Mesenchymal stem cell (in vitro differentiated cells and primary cell): ENCODE results near the gene LASP1NB.
"Not testable (repeated sequence)": the region's sequence is repeated elsewhere in the genome, so short reads cannot be mapped to it uniquely, and the experiment has no call there.

Source experiments
- DNase-seq: peaks from one replicate; pipeline ENCODE4 v3.0.0-alpha.2; 2013
- H2AFZ ChIP-seq: one replicate; pipeline ENCODE4 v1.6.1; 2013; ENCODE audit warnings: low read depth, mild to moderate bottlenecking, control low read depth, inconsistent platforms, low read length, moderate library complexity
- H2AK5ac ChIP-seq: 2 replicates; pipeline ENCODE4 v1.6.1; 2013; ENCODE audit warnings: low read length, moderate library complexity, mild to moderate bottlenecking, inconsistent platforms; ENCODE audit not compliant: severe bottlenecking
- H2BK120ac ChIP-seq: one replicate; pipeline ENCODE4 v1.6.1; 2013; ENCODE audit warnings: low read depth, mild to moderate bottlenecking, inconsistent platforms, low read length, moderate library complexity
- H2BK12ac ChIP-seq, 2 experiments: one replicate each; pipeline ENCODE4 v1.6.1; 2013; ENCODE audit warnings: inconsistent platforms in 2 of 2, low read length in 2 of 2, mild to moderate bottlenecking in 2 of 2, moderate library complexity in 2 of 2, control low read depth in 1 of 2
- H2BK15ac ChIP-seq: one replicate; pipeline ENCODE4 v1.6.1; 2013; ENCODE audit warnings: mild to moderate bottlenecking, low read depth, inconsistent platforms; ENCODE audit not compliant: poor library complexity, severe bottlenecking
- H2BK5ac ChIP-seq: 2 replicates; pipeline ENCODE4 v1.6.1; 2013; ENCODE audit warnings: low read depth, mild to moderate bottlenecking, low read length, control low read depth, inconsistent platforms; ENCODE audit not compliant: poor library complexity, severe bottlenecking
- H3K14ac ChIP-seq, 2 experiments: one replicate each; pipeline ENCODE4 v1.6.1; 2013; ENCODE audit warnings: inconsistent platforms in 2 of 2, low read length in 2 of 2, control low read depth in 1 of 2, mild to moderate bottlenecking in 1 of 2, moderate library complexity in 1 of 2
- H3K18ac ChIP-seq, 2 experiments: one replicate each; pipeline ENCODE4 v1.6.1; 2013; ENCODE audit warnings: inconsistent platforms in 2 of 2, low read length in 2 of 2, control low read depth in 1 of 2, low read depth in 1 of 2, mild to moderate bottlenecking in 1 of 2
- H3K23ac ChIP-seq, 2 experiments: one replicate each; pipeline ENCODE4 v1.6.1; 2013; ENCODE audit warnings: inconsistent platforms in 2 of 2, low read length in 2 of 2, mild to moderate bottlenecking in 2 of 2, moderate library complexity in 2 of 2, control low read depth in 1 of 2
- H3K27ac ChIP-seq: 2 replicates; pipeline ENCODE4 v1.5.1; 2013; ENCODE audit warnings: mild to moderate bottlenecking, moderate library complexity, low read length, control low read depth, inconsistent platforms; ENCODE audit not compliant: poor library complexity, severe bottlenecking
- H3K27me3 ChIP-seq, 2 experiments: 2 replicates each; pipeline versions ENCODE4 v1.6.1 to v1.7.0; 2013; ENCODE audit warnings: low read length in 2 of 2, mild to moderate bottlenecking in 2 of 2, moderate library complexity in 2 of 2, control low read depth in 1 of 2, inconsistent platforms in 1 of 2; ENCODE audit not compliant: control insufficient read depth in 1 of 2, insufficient read depth in 1 of 2
- H3K36me3 ChIP-seq, 2 experiments: 2 replicates each; pipeline versions ENCODE4 v1.6.1 to v1.7.0; 2013; ENCODE audit warnings: low read length in 2 of 2, control low read depth in 1 of 2, inconsistent platforms in 1 of 2, low read depth in 1 of 2, mild to moderate bottlenecking in 1 of 2; ENCODE audit not compliant: insufficient read depth in 2 of 2, control insufficient read depth in 1 of 2
- H3K4ac ChIP-seq, 2 experiments: one replicate each; pipeline ENCODE4 v1.6.1; 2013; ENCODE audit warnings: inconsistent platforms in 2 of 2, low read length in 2 of 2, mild to moderate bottlenecking in 2 of 2, moderate library complexity in 2 of 2, control low read depth in 1 of 2, low read depth in 1 of 2
- H3K4me1 ChIP-seq: 2 replicates; pipeline ENCODE4 v1.6.1; 2013; ENCODE audit warnings: low read depth, low read length, control low read depth; ENCODE audit not compliant: control insufficient read depth, insufficient read depth
- H3K4me2 ChIP-seq: 2 replicates; pipeline ENCODE4 v1.6.1; 2013; ENCODE audit warnings: low read length, mild to moderate bottlenecking, inconsistent platforms; ENCODE audit not compliant: poor library complexity, severe bottlenecking
- H3K4me3 ChIP-seq, 2 experiments: 2 replicates each; pipeline versions ENCODE4 v1.5.1 to v1.7.0; 2013; ENCODE audit warnings: low read length in 2 of 2, mild to moderate bottlenecking in 2 of 2, control low read depth in 1 of 2, low read depth in 1 of 2; ENCODE audit not compliant: insufficient read depth in 1 of 2
- H3K79me1 ChIP-seq: replicated peaks from 2 replicates; pipeline ENCODE4 v1.6.1; 2013; ENCODE audit warnings: mild to moderate bottlenecking, control low read depth, low read length, inconsistent platforms; ENCODE audit not compliant: poor library complexity, severe bottlenecking
- H3K9ac ChIP-seq: 2 replicates; pipeline ENCODE4 v1.7.0; 2013; ENCODE audit warnings: mild to moderate bottlenecking, low read length, moderate library complexity
- H3K9me3 ChIP-seq: 2 replicates; pipeline ENCODE4 v1.7.0; 2013; ENCODE audit warnings: mild to moderate bottlenecking, low read length; ENCODE audit not compliant: control insufficient read depth
- H4K8ac ChIP-seq: one replicate; pipeline ENCODE4 v1.6.1; 2013; ENCODE audit warnings: inconsistent platforms, mild to moderate bottlenecking, low read length, moderate library complexity
- H4K91ac ChIP-seq: one replicate; pipeline ENCODE4 v1.6.1; 2013; ENCODE audit warnings: mild to moderate bottlenecking, low read length, inconsistent platforms
- WGBS: methylation state at CpG from one replicate; pipeline ENCODE4 v1.1.7; 2013; ENCODE audit warnings: mixed read lengths; 5-methylcytosine and 5-hydroxymethylcytosine counted together

LASP1NB gene

DNA sequence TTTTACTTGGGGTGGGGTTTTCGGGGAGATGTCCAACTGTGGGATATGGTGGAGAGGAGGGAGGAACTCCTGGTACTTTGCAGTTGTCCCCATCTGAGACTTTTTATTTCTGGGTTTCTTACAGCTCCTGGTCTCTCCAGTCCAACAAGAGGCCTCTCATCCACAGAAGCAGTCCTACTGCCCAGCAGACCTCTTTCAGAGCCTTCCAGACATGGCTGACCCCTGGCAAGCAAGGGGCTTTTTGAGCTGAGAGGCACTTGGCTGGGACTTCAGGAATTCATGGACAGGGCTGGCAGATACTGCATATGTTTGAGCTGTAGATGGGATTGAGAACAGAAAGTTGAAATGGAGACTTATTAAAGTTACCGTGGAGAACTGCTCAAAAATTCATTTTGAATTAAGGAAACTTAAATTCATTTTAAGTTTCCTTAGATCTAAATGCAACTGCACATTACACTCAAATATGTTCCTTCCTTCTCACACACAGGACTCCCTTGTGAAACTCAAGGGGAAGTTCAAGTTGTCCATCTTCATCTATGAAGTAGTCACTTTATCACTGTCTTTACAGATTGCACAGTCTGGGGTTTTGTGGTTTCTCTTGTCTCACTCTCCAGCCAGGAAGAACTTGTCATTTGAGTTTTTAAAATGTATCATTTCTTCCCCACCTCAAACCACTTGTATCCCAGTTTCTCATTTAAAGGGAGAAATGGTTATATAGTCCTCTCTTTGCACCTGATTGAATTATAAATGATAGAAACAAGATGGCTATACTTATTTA lies 1.1 kb downstream of the LASP1NB start:
- Histone ChIP-seq H2BK12ac (no peak overlapping the region), H4K8ac (no peak overlapping the region)

GRCh38 chr17:38930782-38931181 lies 5.4 kb downstream of the LASP1NB start:
- not testable (repeated sequence) for H4K8ac ChIP-seq, H3K4me1 ChIP-seq, H3K27me3 ChIP-seq, H3K27ac ChIP-seq, H3K23ac ChIP-seq, H3K9me3 ChIP-seq, H3K4me2 ChIP-seq, H2BK15ac ChIP-seq, H3K18ac ChIP-seq, H2BK5ac ChIP-seq, H3K4ac ChIP-seq, H2BK12ac ChIP-seq, H2AFZ ChIP-seq, H2BK120ac ChIP-seq, H3K36me3 ChIP-seq, H3K4me3 ChIP-seq, H3K9ac ChIP-seq, H3K79me1 ChIP-seq, H2AK5ac ChIP-seq, H4K91ac ChIP-seq, DNase-seq, H3K14ac ChIP-seq
- 98% methylated on average over 18 of the region's 36 CpGs for whole genome bisulfite sequencing

More for the DNA sequence above, 1.1 kb downstream of the LASP1NB start:
- no peak overlapping the region for H2AK5ac ChIP-seq
- H3K27me3 ChIP-seq = no peaks in the 10 kb centered on the region
- no peak overlapping the region for H4K91ac ChIP-seq
- 100% methylated on average over 2 of the region's 2 CpGs for WGBS
- H3K14ac ChIP-seq = no peak overlapping the region
- no peak overlapping the region for H3K27ac ChIP-seq
- H3K18ac ChIP-seq = peak overlapping the region in 1 of 2 experiments; percentile 33
- H3K23ac ChIP-seq = no peak overlapping the region
- H3K9ac ChIP-seq = peak overlapping the region; percentile 37
- no peak overlapping the region for H3K4me2 ChIP-seq
- DNase-seq = peak; percentile 68
- H2AFZ ChIP-seq = no peak overlapping the region
- H2BK120ac ChIP-seq = no peak overlapping the region
- H3K4me3 ChIP-seq = no peak overlapping the region
- peaks cover 16% of the 10 kb centered on the region for H3K4me1 ChIP-seq
- H3K4ac ChIP-seq = no peak overlapping the region
- H3K36me3 ChIP-seq = peaks cover 7 to 9% of the 10 kb centered on the region in 2 experiments
- H2BK15ac ChIP-seq = no peak overlapping the region
- H3K9me3 ChIP-seq = no peaks in the 10 kb centered on the region
- peaks cover 4% of the 10 kb centered on the region for H3K79me1 ChIP-seq
- H2BK5ac ChIP-seq = no peak overlapping the region

GRCh38 chr17:38933962-38934361 lies 8.5 kb downstream of the LASP1NB start:
- H2BK12ac ChIP-seq, H4K91ac ChIP-seq, H3K4me1 ChIP-seq, H3K4ac ChIP-seq, H3K79me1 ChIP-seq, H3K18ac ChIP-seq, H3K9ac ChIP-seq, H3K36me3 ChIP-seq, H2AK5ac ChIP-seq, H2BK120ac ChIP-seq, H4K8ac ChIP-seq, DNase-seq, H2BK15ac ChIP-seq, H3K23ac ChIP-seq, H3K4me2 ChIP-seq, H3K27ac ChIP-seq, H2AFZ ChIP-seq, H3K4me3 ChIP-seq, H3K9me3 ChIP-seq, H3K27me3 ChIP-seq, H3K14ac ChIP-seq, H2BK5ac ChIP-seq: not testable (repeated sequence)
- 61% methylated on average over 7 of the region's 9 CpGs for WGBS

GRCh38 chr17:38939987-38940386 lies 14.6 kb downstream of the LASP1NB start:
- Histone ChIP-seq H3K18ac (no peak overlapping the region), H2BK5ac (no peak overlapping the region), H3K27me3 (no peaks in the 10 kb centered on the region), H3K9ac (no peak overlapping the region), H4K91ac (no peak overlapping the region), H2AFZ (no peak overlapping the region), H2BK120ac (no peak overlapping the region), H2BK12ac (no peak overlapping the region), H3K79me1 (no peaks in the 10 kb centered on the region), H3K4me3 (no peak overlapping the region), H3K36me3 (no peaks in the 10 kb centered on the region), H3K4ac (no peak overlapping the region), H3K4me2 (no peak overlapping the region), H2BK15ac (no peak overlapping the region), H3K27ac (no peak overlapping the region), H4K8ac (no peak overlapping the region), H2AK5ac (no peak overlapping the region), H3K14ac (no peak overlapping the region), H3K4me1 (no peaks in the 10 kb centered on the region), H3K9me3 (no peaks in the 10 kb centered on the region), H3K23ac (no peak overlapping the region)
- DNase-seq = no peak
